Keratinocyte (primary cell): Measurements from ENCODE around the gene FAM53A. TPM values are rescaled to one million over a fixed set of nuclear protein-coding genes. Genes with fewer than 3 reads are reported as not detected.

Experiments used
- DNase-seq: peaks from one replicate; pipeline ENCODE4 v3.0.0-alpha.2; 2011; ENCODE audit warnings: low read depth, missing footprints, low spot score
- FAIRE-seq: peaks from 2 replicates; lab custom pipeline; 2011; peaks lifted over from hg19 to GRCh38; lab: Jason Lieb, UNC
- H2AFZ ChIP-seq: 2 replicates; pipeline ENCODE4 v1.6.0; 2012; ENCODE audit warnings: low read length, control low read depth, inconsistent platforms; ENCODE audit not compliant: control insufficient read depth
- H3K27ac ChIP-seq: 2 replicates; pipeline ENCODE4 v1.5.1; 2011; ENCODE audit warnings: low read length; ENCODE audit not compliant: control insufficient read depth, insufficient read depth
- H3K27me3 ChIP-seq: 3 replicates; pipeline ENCODE4 v1.6.0; 2011; ENCODE audit warnings: low read length; ENCODE audit not compliant: control insufficient read depth, insufficient read depth; ENCODE audit errors: extremely low read depth
- H3K36me3 ChIP-seq, 2 experiments: 2 replicates in 1 of 2; 3 replicates in 1 of 2; pipeline ENCODE4 v1.5.1; 2011; ENCODE audit warnings: low read length in 2 of 2, mild to moderate bottlenecking in 1 of 2; ENCODE audit not compliant: control insufficient read depth in 2 of 2, insufficient read depth in 2 of 2; ENCODE audit errors: extremely low read depth in 1 of 2
- H3K4me1 ChIP-seq: 3 replicates; pipeline ENCODE4 v1.5.1; 2011; ENCODE audit warnings: low read length; ENCODE audit not compliant: control insufficient read depth, insufficient read depth; ENCODE audit errors: extremely low read depth
- H3K4me2 ChIP-seq: 3 replicates; pipeline ENCODE4 v1.6.0; 2011; ENCODE audit warnings: low read depth, low read length; ENCODE audit not compliant: control insufficient read depth, insufficient read depth; ENCODE audit errors: extremely low read depth
- H3K4me3 ChIP-seq, 3 experiments: fragments of 200-600 bp in 1 of 3; sonication (generic) in 1 of 3; 2 replicates in 2 of 3; 3 replicates in 1 of 3; pipeline ENCODE4 v1.5.1; 2011 to 2016; ENCODE audit warnings: low read length in 3 of 3, mild to moderate bottlenecking in 3 of 3, control low read depth in 2 of 3, inconsistent platforms in 1 of 3, low read depth in 1 of 3, mixed read lengths in 1 of 3, mixed run types in 1 of 3, moderate library complexity in 1 of 3; ENCODE audit not compliant: control insufficient read depth in 2 of 3, insufficient read depth in 2 of 3; ENCODE audit errors: extremely low read depth in 1 of 3
- H3K79me2 ChIP-seq: 2 replicates; pipeline ENCODE4 v1.6.0; 2012; ENCODE audit warnings: low read length; ENCODE audit not compliant: control insufficient read depth, insufficient read depth
- H3K9ac ChIP-seq: 3 replicates; pipeline ENCODE4 v1.6.0; 2011; ENCODE audit warnings: low read length; ENCODE audit not compliant: control insufficient read depth, insufficient read depth; ENCODE audit errors: extremely low read depth
- H3K9me1 ChIP-seq: 3 replicates; pipeline ENCODE4 v1.6.0; 2011; ENCODE audit warnings: low read length; ENCODE audit not compliant: control insufficient read depth, insufficient read depth; ENCODE audit errors: extremely low read depth
- H3K9me3 ChIP-seq: 2 replicates; pipeline ENCODE4 v1.5.1; 2012; ENCODE audit warnings: low read depth, low read length; ENCODE audit not compliant: control insufficient read depth
- H4K20me1 ChIP-seq: 3 replicates; pipeline ENCODE4 v1.6.0; 2011; ENCODE audit warnings: low read length; ENCODE audit not compliant: control insufficient read depth, insufficient read depth; ENCODE audit errors: extremely low read depth
- EZH2 ChIP-seq: IDR thresholded peaks from one replicate; pipeline ENCODE4 v1.6.1; 2012; ENCODE audit warnings: inconsistent platforms, mild to moderate bottlenecking, low read length, moderate library complexity
- dilution Hi-C: fragments of 300-500 bp; cut with MboI; formaldehyde crosslinking; loops from one replicate; pipeline ENCODE4 v1.7.0; 2020; ENCODE audit warnings: low sequenced_read_pairs; ENCODE audit not compliant: extremely low pct_ligation_motif_present
- polyA plus RNA-seq, 5 experiments: library from polyadenylated mRNA; depleted of rRNA in 3 of 5; stranded (reverse) in 3 of 5; stranded (forward) in 1 of 5; unstranded in 1 of 5; fragments of >200 nt; gene quantifications; 1 replicate in 1 of 5; 2 replicates in 3 of 5; 3 replicates in 1 of 5; pipeline versions ENCODE4 v1.2.1 to v1.2.3, GENCODE V29; 2011 to 2012; ENCODE audit warnings: missing spikeins in 2 of 5, low read depth in 1 of 5, low replicate concordance in 1 of 5
- TF ChIP-seq, protein P1 (sequence below), 3 experiments: IDR thresholded peaks in 1 of 3; conservative IDR thresholded peaks in 1 of 3; optimal IDR thresholded peaks in 1 of 3; 2 replicates in 2 of 3; 3 replicates in 1 of 3; pipeline versions ENCODE3 to v1.5.1; 2011; ENCODE audit warnings: low read length in 3 of 3, mild to moderate bottlenecking in 3 of 3, moderate library complexity in 2 of 3, control low read depth in 1 of 3, inconsistent platforms in 1 of 3; ENCODE audit not compliant: insufficient read depth in 2 of 3; ENCODE audit errors: extremely low read depth in 1 of 3

Gene FAM53A
- polyA plus RNA-seq, 1 donor (not counting 4 experiments of a cell fraction or from before 2014, with no cell fraction given) = 0.50 TPM

DNA sequence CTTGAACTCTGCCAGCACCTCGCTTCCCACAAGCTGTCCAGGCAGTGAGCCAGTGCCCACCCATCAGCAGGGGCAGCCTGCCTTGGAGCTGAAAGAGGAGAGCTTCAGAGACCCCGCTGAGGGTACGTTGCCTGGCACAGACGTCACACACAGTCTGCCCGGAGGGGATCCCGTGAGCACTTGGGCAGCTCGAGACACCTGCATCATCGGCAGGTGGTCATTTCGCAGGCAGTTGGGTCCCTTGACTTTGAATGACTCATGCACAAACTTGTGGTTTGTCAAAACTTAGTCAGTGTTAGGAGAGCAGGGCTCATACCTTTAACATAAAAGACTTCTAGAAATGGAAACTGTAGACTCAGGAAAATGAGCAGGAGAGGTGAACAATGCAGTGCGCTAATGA lies 47.1 kb upstream of the FAM53A start:
- FAIRE-seq (no peak), DNase-seq (no peak)
- H3K27me3 ChIP-seq = no peaks in the 10 kb centered on the region
- H3K79me2 ChIP-seq = peaks cover 42% of the 10 kb centered on the region
- H4K20me1 ChIP-seq = no peaks in the 10 kb centered on the region
- peaks cover 6% of the 10 kb centered on the region for H3K9me1 ChIP-seq
- peaks cover 32% of the 10 kb centered on the region for H3K4me1 ChIP-seq
- H3K4me2 ChIP-seq = no peak overlapping the region
- H3K9me3 ChIP-seq = no peaks in the 10 kb centered on the region
- dilution Hi-C loops = no loop called here
- peaks cover 5 to 41% of the 10 kb centered on the region in 2 experiments for H3K36me3 ChIP-seq
- no peak overlapping the region for H3K9ac ChIP-seq
- H3K4me3 ChIP-seq = no peak overlapping the region
- H3K27ac ChIP-seq = no peak overlapping the region
- no peak overlapping the region for H2AFZ ChIP-seq
- TF ChIP-seq, protein P1, sequence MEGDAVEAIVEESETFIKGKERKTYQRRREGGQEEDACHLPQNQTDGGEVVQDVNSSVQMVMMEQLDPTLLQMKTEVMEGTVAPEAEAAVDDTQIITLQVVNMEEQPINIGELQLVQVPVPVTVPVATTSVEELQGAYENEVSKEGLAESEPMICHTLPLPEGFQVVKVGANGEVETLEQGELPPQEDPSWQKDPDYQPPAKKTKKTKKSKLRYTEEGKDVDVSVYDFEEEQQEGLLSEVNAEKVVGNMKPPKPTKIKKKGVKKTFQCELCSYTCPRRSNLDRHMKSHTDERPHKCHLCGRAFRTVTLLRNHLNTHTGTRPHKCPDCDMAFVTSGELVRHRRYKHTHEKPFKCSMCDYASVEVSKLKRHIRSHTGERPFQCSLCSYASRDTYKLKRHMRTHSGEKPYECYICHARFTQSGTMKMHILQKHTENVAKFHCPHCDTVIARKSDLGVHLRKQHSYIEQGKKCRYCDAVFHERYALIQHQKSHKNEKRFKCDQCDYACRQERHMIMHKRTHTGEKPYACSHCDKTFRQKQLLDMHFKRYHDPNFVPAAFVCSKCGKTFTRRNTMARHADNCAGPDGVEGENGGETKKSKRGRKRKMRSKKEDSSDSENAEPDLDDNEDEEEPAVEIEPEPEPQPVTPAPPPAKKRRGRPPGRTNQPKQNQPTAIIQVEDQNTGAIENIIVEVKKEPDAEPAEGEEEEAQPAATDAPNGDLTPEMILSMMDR (optimal IDR thresholded peaks at IDR 0.05 in 1 of 3, IDR thresholded peaks at IDR 0.05 in 1 of 3, conservative IDR thresholded peaks at IDR 0.05 in 1 of 3; ENCODE audit: extremely low read depth in 1 of 3, insufficient read depth in 2 of 3, low read length in 3 of 3) = no peak
- no peak for TF ChIP-seq EZH2

DNA sequence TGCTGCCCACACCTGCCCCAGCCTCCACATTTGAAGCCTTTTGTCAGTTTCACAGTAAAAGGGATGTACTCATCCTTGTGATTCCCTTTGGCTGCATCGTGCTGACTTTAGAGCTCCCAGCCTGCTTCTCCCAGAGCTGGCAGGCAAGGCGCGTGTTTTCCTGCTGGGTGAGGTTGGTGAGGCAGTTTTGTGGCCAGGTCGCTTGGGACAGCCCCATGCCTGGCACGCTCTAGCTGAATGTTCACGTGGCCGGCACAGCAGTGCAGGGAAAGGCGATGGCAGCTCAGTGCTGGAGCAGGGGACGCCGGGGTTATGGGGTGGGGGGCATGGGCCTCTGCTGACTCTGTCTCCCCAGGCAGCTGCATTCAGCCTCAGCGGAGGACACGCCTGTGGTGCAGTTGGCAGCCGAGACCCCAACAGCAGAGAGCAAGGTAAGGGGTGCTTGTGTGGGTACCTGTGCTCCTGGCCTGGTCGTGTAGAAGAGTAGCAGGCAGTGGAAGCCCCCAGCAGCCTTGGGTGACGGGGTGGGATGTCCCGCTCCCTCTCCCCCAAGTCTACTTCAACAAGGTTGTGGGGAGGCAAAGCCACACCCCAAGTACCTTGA lies 46.5 kb upstream of the FAM53A start:
- H3K9me3 ChIP-seq = no peaks in the 10 kb centered on the region
- TF ChIP-seq EZH2 = no peak
- TF ChIP-seq, protein P1 (optimal IDR thresholded peaks at IDR 0.05 in 1 of 3, IDR thresholded peaks at IDR 0.05 in 1 of 3, conservative IDR thresholded peaks at IDR 0.05 in 1 of 3; ENCODE audit: extremely low read depth in 1 of 3, insufficient read depth in 2 of 3, low read length in 3 of 3) = no peak
- peaks cover 6% of the 10 kb centered on the region for H3K9me1 ChIP-seq
- no peak overlapping the region for H3K27ac ChIP-seq
- no peak overlapping the region for H3K4me2 ChIP-seq
- no peak for DNase-seq
- peaks cover 37% of the 10 kb centered on the region for H3K4me1 ChIP-seq
- peaks cover 47% of the 10 kb centered on the region for H3K79me2 ChIP-seq
- no peak for FAIRE-seq
- H2AFZ ChIP-seq = no peak overlapping the region
- peaks cover 5% of the 10 kb centered on the region for H4K20me1 ChIP-seq
- dilution Hi-C loops = no loop called here
- H3K36me3 ChIP-seq = peaks cover 4 to 40% of the 10 kb centered on the region in 2 experiments
- H3K9ac ChIP-seq = no peak overlapping the region
- no peak overlapping the region for H3K4me3 ChIP-seq
- H3K27me3 ChIP-seq = no peaks in the 10 kb centered on the region
